ENCODE data around the gene HDAC4. TPM values are rescaled to one million over a fixed set of nuclear protein-coding genes. Genes with fewer than 3 reads are reported as not detected.

The HDAC4 gene
- polyA plus RNA-seq, 1 donor (not counting 4 experiments of a cell fraction or from before 2014, with no cell fraction given): 2.9 TPM

GRCh38 chr2:239121600-239122012 lies 279.2 kb downstream of the HDAC4 start:
- H3K9me3 ChIP-seq (ENCODE audit: control insufficient read depth, low read depth, low read length): no peaks in the 10 kb centered on the region
- no peaks in the 10 kb centered on the region for H3K27me3 ChIP-seq (ENCODE audit: control insufficient read depth, extremely low read depth, insufficient read depth, low read length)
- no peak overlapping the region for H3K9ac ChIP-seq (ENCODE audit: control insufficient read depth, extremely low read depth, insufficient read depth, low read length)
- dilution Hi-C loops (cut with MboI; ENCODE audit: extremely low pct_ligation_motif_present, low sequenced_read_pairs): no loop called here
- H3K4me1 ChIP-seq (ENCODE audit: control insufficient read depth, extremely low read depth, insufficient read depth, low read length): peaks cover 8% of the 10 kb centered on the region
- H2AFZ ChIP-seq (ENCODE audit: control insufficient read depth, low read length): no peak overlapping the region
- H3K36me3 ChIP-seq (ENCODE audit: control insufficient read depth in 2 of 2, extremely low read depth in 1 of 2, insufficient read depth in 2 of 2, low read length in 2 of 2): peaks cover 0 to 4% of the 10 kb centered on the region in 2 experiments
- no peak for DNase-seq (ENCODE audit: low read depth, low spot score)
- no peak overlapping the region for H3K4me3 ChIP-seq (ENCODE audit: control insufficient read depth in 2 of 3, extremely low read depth in 1 of 3, insufficient read depth in 2 of 3, low read depth in 1 of 3, low read length in 3 of 3)
- no peak overlapping the region for H3K4me2 ChIP-seq (ENCODE audit: control insufficient read depth, extremely low read depth, insufficient read depth, low read depth, low read length)
- TF ChIP-seq CTCF (optimal IDR thresholded peaks at IDR 0.05 in 1 of 3, IDR thresholded peaks at IDR 0.05 in 1 of 3, conservative IDR thresholded peaks at IDR 0.05 in 1 of 3; ENCODE audit: extremely low read depth in 1 of 3, insufficient read depth in 2 of 3, low read length in 3 of 3) (no peak), EZH2 (IDR thresholded peaks at IDR 0.05; ENCODE audit: low read length) (no peak)
- no peak overlapping the region for H3K27ac ChIP-seq (ENCODE audit: control insufficient read depth, insufficient read depth, low read length)
- H3K9me1 ChIP-seq (ENCODE audit: control insufficient read depth, extremely low read depth, insufficient read depth, low read length): no peaks in the 10 kb centered on the region
- no peak for FAIRE-seq
- no peaks in the 10 kb centered on the region for H4K20me1 ChIP-seq (ENCODE audit: control insufficient read depth, extremely low read depth, insufficient read depth, low read length)
- no peaks in the 10 kb centered on the region for H3K79me2 ChIP-seq (ENCODE audit: control insufficient read depth, insufficient read depth, low read length)

GRCh38 chr2:239120664-239121063 lies 280.2 kb downstream of the HDAC4 start:
- Histone ChIP-seq H3K4me2 (ENCODE audit: control insufficient read depth, extremely low read depth, insufficient read depth, low read depth, low read length) (no peak overlapping the region), H3K27ac (ENCODE audit: control insufficient read depth, insufficient read depth, low read length) (no peak overlapping the region), H2AFZ (ENCODE audit: control insufficient read depth, low read length) (no peak overlapping the region), H3K4me3 (ENCODE audit: control insufficient read depth in 2 of 3, extremely low read depth in 1 of 3, insufficient read depth in 2 of 3, low read depth in 1 of 3, low read length in 3 of 3) (no peak overlapping the region), H3K79me2 (ENCODE audit: control insufficient read depth, insufficient read depth, low read length) (no peaks in the 10 kb centered on the region), H3K27me3 (ENCODE audit: control insufficient read depth, extremely low read depth, insufficient read depth, low read length) (no peaks in the 10 kb centered on the region), H3K9me3 (ENCODE audit: control insufficient read depth, low read depth, low read length) (no peaks in the 10 kb centered on the region), H3K9me1 (ENCODE audit: control insufficient read depth, extremely low read depth, insufficient read depth, low read length) (no peaks in the 10 kb centered on the region), H3K9ac (ENCODE audit: control insufficient read depth, extremely low read depth, insufficient read depth, low read length) (no peak overlapping the region), H3K36me3 (ENCODE audit: control insufficient read depth in 2 of 2, extremely low read depth in 1 of 2, insufficient read depth in 2 of 2, low read length in 2 of 2) (peaks cover 0 to 4% of the 10 kb centered on the region in 2 experiments), H3K4me1 (ENCODE audit: control insufficient read depth, extremely low read depth, insufficient read depth, low read length) (peaks cover 8% of the 10 kb centered on the region), H4K20me1 (ENCODE audit: control insufficient read depth, extremely low read depth, insufficient read depth, low read length) (no peaks in the 10 kb centered on the region)
- DNase-seq (ENCODE audit: low read depth, low spot score) (no peak), FAIRE-seq (no peak)
- TF ChIP-seq EZH2 (IDR thresholded peaks at IDR 0.05; ENCODE audit: low read length): no peak
- TF ChIP-seq CTCF (optimal IDR thresholded peaks at IDR 0.05 in 1 of 3, IDR thresholded peaks at IDR 0.05 in 1 of 3, conservative IDR thresholded peaks at IDR 0.05 in 1 of 3; ENCODE audit: extremely low read depth in 1 of 3, insufficient read depth in 2 of 3, low read length in 3 of 3): no peak
- dilution Hi-C loops (cut with MboI; ENCODE audit: extremely low pct_ligation_motif_present, low sequenced_read_pairs): no loop called here
